ENCODE measurements around the gene GPR63.

GPR63 gene

GRCh38 chr6:96816301-96816817 is 20.9 kb downstream of the GPR63 start:
- DNase-seq = peak; percentile 83

- no peak for DNase-seq
Measured at GRCh38 chr6:96814625-96815024, 22.7 kb downstream of the GPR63 start.

GRCh38 chr6:96812077-96812703 is 25.1 kb downstream of the GPR63 start:
- DNase-seq = peak; percentile 20

- no peak for DNase-seq
Measured at GRCh38 chr6:96811670-96812069, 25.6 kb downstream of the GPR63 start.

- no peak for DNase-seq
Measured at GRCh38 chr6:96811136-96811535, 26.1 kb downstream of the GPR63 start.

- no peak for DNase-seq
Measured at GRCh38 chr6:96809119-96809518, 28.2 kb downstream of the GPR63 start.

GRCh38 chr6:96803106-96803481 is 34.2 kb downstream of the GPR63 start:
- peak; percentile 18 for DNase-seq

GRCh38 chr6:96795481-96795880 is 41.8 kb downstream of the GPR63 start:
- peak; percentile 69 for DNase-seq

GRCh38 chr6:96794980-96795379 is 42.3 kb downstream of the GPR63 start:
- DNase-seq = peak; percentile 8

GRCh38 chr6:96792561-96793190 is 44.6 kb downstream of the GPR63 start:
- DNase-seq = peak; percentile 9

- DNase-seq = no peak
Measured at GRCh38 chr6:96789871-96790270, 47.4 kb downstream of the GPR63 start.

GRCh38 chr6:96787846-96788580 is 49.3 kb downstream of the GPR63 start:
- DNase-seq = no peak

- DNase-seq = no peak
Measured at GRCh38 chr6:96786336-96786735, 50.9 kb downstream of the GPR63 start.

- no peak for DNase-seq
Measured at GRCh38 chr6:96784650-96785049, 52.6 kb downstream of the GPR63 start.

- no peak for DNase-seq
Measured at GRCh38 chr6:96783307-96783706, 54.0 kb downstream of the GPR63 start.

GRCh38 chr6:96781557-96781956 is 55.7 kb downstream of the GPR63 start:
- DNase-seq = no peak

GRCh38 chr6:96777113-96777512 is 60.2 kb downstream of the GPR63 start:
- DNase-seq = no peak

GRCh38 chr6:96775727-96776400 is 61.4 kb downstream of the GPR63 start:
- DNase-seq = no peak

GRCh38 chr6:96766769-96767168 is 70.5 kb downstream of the GPR63 start:
- no peak for DNase-seq

GRCh38 chr6:96762599-96762998 is 74.7 kb downstream of the GPR63 start:
- no peak for DNase-seq

- DNase-seq = no peak
Measured at GRCh38 chr6:96761794-96762193, 75.5 kb downstream of the GPR63 start.

- no peak for DNase-seq
Measured at GRCh38 chr6:96760153-96760687, 77.1 kb downstream of the GPR63 start.

GRCh38 chr6:96755096-96755495 is 82.2 kb downstream of the GPR63 start:
- DNase-seq = no peak
